ENCODE results near the gene AMD1. TPM values are rescaled to one million over a fixed set of nuclear protein-coding genes. Genes with fewer than 3 reads are reported as not detected.

Gene AMD1
- polyA plus RNA-seq, 2 of the 4 experiments (the other 2 are of a cell fraction) = 89.2 to 147 TPM

Small RNA genes within 50 kb of the gene (small RNA-seq; reads per million reads assigned to genes)
- 0 to 0.26 (median 0) reads per million in 6 experiments for gene RNU6-1115P
- 0 reads per million in 6 experiments for gene SNORA40C

Other genes with a start within 250 kb of the AMD1 start
- 17.3 and 18.6 TPM in 2 replicates for gene CDK19, start 59.3 kb upstream of the AMD1 start, polyA plus RNA-seq (2011; rRNA removed)
- gene CDK19, start 59.3 kb upstream of the AMD1 start, polyA plus RNA-seq (2017; fragmentation: RNase III; extraction: RNeasy Plus Mini Kit Qiagen cat#74134 plus additional on column Dnase treatment) = 6.1 to 7.7 TPM (median 7.1 TPM) in 3 replicates
- 59.9 and 105 TPM in 2 replicates for gene GTF3C6, start 83.9 kb downstream of the AMD1 start, polyA plus RNA-seq (2011; rRNA removed)
- 105 to 112 TPM (median 110 TPM) in 3 replicates for gene GTF3C6, start 83.9 kb downstream of the AMD1 start, polyA plus RNA-seq (2017; fragmentation: RNase III; extraction: RNeasy Plus Mini Kit Qiagen cat#74134 plus additional on column Dnase treatment)
- gene RPF2, start 107.3 kb downstream of the AMD1 start, polyA plus RNA-seq (2011; rRNA removed) = 35.8 and 58.3 TPM in 2 replicates
- gene RPF2, start 107.3 kb downstream of the AMD1 start, polyA plus RNA-seq (2017; fragmentation: RNase III; extraction: RNeasy Plus Mini Kit Qiagen cat#74134 plus additional on column Dnase treatment) = 26.5 to 35.8 TPM (median 26.8 TPM) in 3 replicates
- gene SLC16A10, start 212.7 kb downstream of the AMD1 start, polyA plus RNA-seq (2011; rRNA removed) = 1.00 and 1.1 TPM in 2 replicates
- 0.07 to 0.44 TPM (median 0.27 TPM) in 3 replicates for gene SLC16A10, start 212.7 kb downstream of the AMD1 start, polyA plus RNA-seq (2017; fragmentation: RNase III; extraction: RNeasy Plus Mini Kit Qiagen cat#74134 plus additional on column Dnase treatment)

Data from A549 (cell line).